Measurements from ENCODE around the gene CADPS2. TPM values are rescaled to one million over a fixed set of nuclear protein-coding genes. Genes with fewer than 3 reads are reported as not detected.

CADPS2 gene
- total RNA-seq, 1 donor from 2014 or later = 12.5 TPM

DNA sequence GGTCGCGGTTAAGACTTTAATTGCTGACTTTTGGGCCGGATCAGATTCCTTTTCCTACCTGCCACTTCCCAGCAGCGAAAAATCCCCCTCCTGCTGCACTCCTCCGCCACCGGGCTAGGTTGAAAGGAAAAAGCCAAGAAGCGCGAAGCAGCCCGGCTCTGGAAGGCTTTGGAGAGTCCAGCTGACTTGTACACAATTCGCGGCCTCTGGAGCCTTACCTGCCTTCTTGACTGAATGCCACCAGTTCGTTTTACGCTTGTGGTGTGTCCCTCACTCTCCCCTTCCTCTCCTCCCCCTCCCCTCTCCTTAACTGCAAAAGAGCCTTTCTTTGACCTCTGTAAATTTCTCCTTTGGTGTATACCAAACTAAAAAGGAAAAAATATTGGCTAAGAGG lies 579.0 kb downstream of the CADPS2 start:
- H3K4me3 ChIP-seq (ENCODE audit: low read length in 3 of 3) = no peak overlapping the region
- no peaks in the 10 kb centered on the region for H3K36me3 ChIP-seq (ENCODE audit: control insufficient read depth in 3 of 3, insufficient read depth in 3 of 3, low read length in 3 of 3)
- no peak overlapping the region for H3K9ac ChIP-seq (ENCODE audit: low read depth in 1 of 3, low read length in 3 of 3)
- H3K27ac ChIP-seq (ENCODE audit: low read depth, low read length) = no peak overlapping the region
- no peaks in the 10 kb centered on the region for H3K9me3 ChIP-seq (ENCODE audit: control insufficient read depth in 3 of 3, low read length in 3 of 3)
- peaks cover 78 to 89% (median 85%) of the 10 kb centered on the region in 3 donors for H3K27me3 ChIP-seq (ENCODE audit: control insufficient read depth in 3 of 3, insufficient read depth in 3 of 3, low read length in 3 of 3)
- H3K4me1 ChIP-seq (ENCODE audit: control insufficient read depth in 3 of 3, insufficient read depth in 3 of 3, low read length in 3 of 3) = peaks cover 25 to 30% (median 27%) of the 10 kb centered on the region in 3 donors

DNA sequence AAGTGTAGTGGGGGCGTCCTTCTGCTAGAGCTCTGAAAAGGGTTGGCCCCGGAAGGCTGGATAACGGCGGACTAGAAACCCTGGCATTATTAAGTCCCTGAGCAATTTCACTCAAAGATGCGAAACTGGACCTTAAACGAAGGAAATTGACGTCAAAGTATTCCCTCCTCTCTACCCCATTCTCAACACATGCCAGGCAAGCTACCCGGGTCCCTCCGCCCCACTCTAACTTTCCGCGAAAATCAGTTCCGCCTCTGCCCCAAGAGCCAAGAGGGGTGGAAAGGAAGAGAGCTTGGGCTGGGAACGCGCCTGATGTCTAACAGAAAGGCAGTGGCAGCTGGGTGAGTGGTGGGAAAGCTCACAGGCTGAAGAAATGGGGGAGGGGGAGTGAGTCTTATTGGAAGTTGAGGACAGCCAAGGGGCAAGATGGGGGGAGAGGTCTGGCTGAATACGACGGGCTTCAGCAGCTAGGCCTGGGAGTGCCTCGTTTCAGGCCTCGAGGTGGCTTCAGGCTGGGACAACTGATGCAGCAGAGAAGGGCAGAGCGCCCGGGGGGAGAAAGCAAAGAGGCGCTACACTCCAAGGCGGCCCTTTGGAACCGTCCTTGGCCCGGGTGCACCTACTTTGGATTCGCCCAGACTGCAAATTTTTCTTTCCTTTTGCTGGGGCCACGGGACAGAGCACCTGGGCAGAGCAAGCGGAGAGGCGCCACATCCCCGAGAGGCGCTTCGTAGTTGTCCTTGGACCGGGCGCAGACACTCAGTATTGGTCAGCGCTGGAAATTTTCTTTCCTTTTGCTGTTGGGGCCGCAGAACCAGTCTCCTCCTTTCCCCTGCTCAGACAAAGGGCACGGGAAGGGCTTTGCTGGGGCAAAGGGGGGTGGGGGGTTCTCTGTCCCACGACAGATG lies 579.7 kb downstream of the CADPS2 start:
- Histone ChIP-seq H3K4me1 (ENCODE audit: control insufficient read depth in 3 of 3, insufficient read depth in 3 of 3, low read length in 3 of 3) (peaks cover 25 to 33% (median 27%) of the 10 kb centered on the region in 3 donors), H3K36me3 (ENCODE audit: control insufficient read depth in 3 of 3, insufficient read depth in 3 of 3, low read length in 3 of 3) (no peaks in the 10 kb centered on the region), H3K27me3 (ENCODE audit: control insufficient read depth in 3 of 3, insufficient read depth in 3 of 3, low read length in 3 of 3) (peaks cover 80 to 89% (median 85%) of the 10 kb centered on the region in 3 donors), H3K9ac (ENCODE audit: low read depth in 1 of 3, low read length in 3 of 3) (no peak overlapping the region), H3K27ac (ENCODE audit: low read depth, low read length) (no peak overlapping the region), H3K9me3 (ENCODE audit: control insufficient read depth in 3 of 3, low read length in 3 of 3) (no peaks in the 10 kb centered on the region), H3K4me3 (ENCODE audit: low read length in 3 of 3) (peak overlapping the region in 2 of 3 donors; percentile 55 to 65)

DNA sequence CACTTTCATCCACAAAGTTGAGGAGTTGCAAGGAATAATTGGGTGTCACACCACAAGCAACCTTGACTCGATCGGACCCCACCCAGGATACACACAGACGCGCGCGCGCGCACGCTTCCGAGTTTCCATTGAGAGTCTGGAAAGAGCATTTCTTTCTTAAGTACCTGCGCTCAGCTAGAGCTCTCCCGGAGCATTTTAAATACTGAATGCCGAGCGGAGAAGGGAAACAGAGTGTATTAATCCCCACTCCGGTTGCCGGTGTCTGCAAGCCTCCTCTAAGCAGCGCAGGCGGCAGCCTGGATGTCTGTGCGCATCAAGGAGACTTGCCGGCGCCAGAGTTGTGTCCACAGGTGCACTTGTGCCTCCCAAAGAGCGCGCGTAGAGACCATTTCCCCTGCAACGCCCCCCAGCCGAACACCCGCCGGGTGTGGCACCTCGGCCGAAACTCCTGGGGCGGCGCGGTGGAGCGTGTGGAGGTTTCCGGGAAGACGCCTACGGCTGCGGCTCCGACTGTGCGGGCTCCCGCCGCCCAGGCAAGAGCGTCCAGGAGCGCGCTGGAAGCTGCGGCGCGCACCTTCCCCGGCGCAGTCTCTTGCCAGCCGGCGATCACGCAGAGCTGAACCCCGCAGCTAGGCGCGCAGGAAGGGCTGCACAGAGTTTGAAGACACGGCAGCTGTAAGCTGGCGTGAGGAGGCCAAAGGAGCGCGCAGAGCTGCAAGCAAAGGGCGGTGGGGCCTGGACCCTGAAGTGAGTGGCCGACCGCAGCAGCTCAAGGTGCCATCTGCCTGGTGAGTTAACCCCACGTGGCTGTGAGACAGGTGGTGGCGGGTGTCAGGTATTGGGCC lies 580.6 kb downstream of the CADPS2 start:
- Histone ChIP-seq H3K27ac (ENCODE audit: low read depth, low read length) (no peak overlapping the region), H3K27me3 (ENCODE audit: control insufficient read depth in 3 of 3, insufficient read depth in 3 of 3, low read length in 3 of 3) (peaks cover 80 to 89% (median 85%) of the 10 kb centered on the region in 3 donors), H3K9ac (ENCODE audit: low read depth in 1 of 3, low read length in 3 of 3) (peak overlapping the region; percentile 7 to 54 (median 50)), H3K9me3 (ENCODE audit: control insufficient read depth in 3 of 3, low read length in 3 of 3) (no peaks in the 10 kb centered on the region), H3K36me3 (ENCODE audit: control insufficient read depth in 3 of 3, insufficient read depth in 3 of 3, low read length in 3 of 3) (no peaks in the 10 kb centered on the region), H3K4me1 (ENCODE audit: control insufficient read depth in 3 of 3, insufficient read depth in 3 of 3, low read length in 3 of 3) (peaks cover 25 to 33% (median 27%) of the 10 kb centered on the region in 3 donors), H3K4me3 (ENCODE audit: low read length in 3 of 3) (peak overlapping the region; percentile 55 to 71 (median 65))

DNA sequence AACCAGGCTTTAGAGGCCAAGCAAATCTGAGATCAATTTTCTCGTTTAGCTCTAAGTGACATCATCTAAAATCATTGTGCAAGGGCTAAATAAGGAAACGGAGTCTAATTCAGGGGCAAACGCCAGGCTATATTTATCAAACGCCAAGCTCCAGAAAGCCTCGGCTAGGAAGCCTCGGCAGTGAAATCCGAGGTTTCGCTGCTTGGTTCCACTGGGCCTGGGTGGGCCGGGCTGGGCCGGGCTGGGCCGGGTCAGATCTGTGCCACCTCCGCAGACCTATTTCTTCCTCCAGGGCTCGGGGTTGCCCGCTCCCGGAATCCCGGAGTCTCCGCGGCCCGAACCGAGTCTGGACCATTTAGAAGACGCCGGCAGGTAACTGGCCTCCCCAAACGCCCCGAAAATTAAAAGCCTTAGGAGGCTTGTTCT lies 581.3 kb downstream of the CADPS2 start:
- Histone ChIP-seq H3K9me3 (ENCODE audit: control insufficient read depth in 3 of 3, low read length in 3 of 3) (no peaks in the 10 kb centered on the region), H3K9ac (ENCODE audit: low read depth in 1 of 3, low read length in 3 of 3) (peak overlapping the region in 2 of 3 donors; percentile 50 to 54), H3K27me3 (ENCODE audit: control insufficient read depth in 3 of 3, insufficient read depth in 3 of 3, low read length in 3 of 3) (peaks cover 81 to 89% (median 84%) of the 10 kb centered on the region in 3 donors), H3K27ac (ENCODE audit: low read depth, low read length) (no peak overlapping the region), H3K36me3 (ENCODE audit: control insufficient read depth in 3 of 3, insufficient read depth in 3 of 3, low read length in 3 of 3) (no peaks in the 10 kb centered on the region), H3K4me3 (ENCODE audit: low read length in 3 of 3) (peak overlapping the region; percentile 55 to 71 (median 65)), H3K4me1 (ENCODE audit: control insufficient read depth in 3 of 3, insufficient read depth in 3 of 3, low read length in 3 of 3) (peaks cover 24 to 30% (median 25%) of the 10 kb centered on the region in 3 donors)

DNA sequence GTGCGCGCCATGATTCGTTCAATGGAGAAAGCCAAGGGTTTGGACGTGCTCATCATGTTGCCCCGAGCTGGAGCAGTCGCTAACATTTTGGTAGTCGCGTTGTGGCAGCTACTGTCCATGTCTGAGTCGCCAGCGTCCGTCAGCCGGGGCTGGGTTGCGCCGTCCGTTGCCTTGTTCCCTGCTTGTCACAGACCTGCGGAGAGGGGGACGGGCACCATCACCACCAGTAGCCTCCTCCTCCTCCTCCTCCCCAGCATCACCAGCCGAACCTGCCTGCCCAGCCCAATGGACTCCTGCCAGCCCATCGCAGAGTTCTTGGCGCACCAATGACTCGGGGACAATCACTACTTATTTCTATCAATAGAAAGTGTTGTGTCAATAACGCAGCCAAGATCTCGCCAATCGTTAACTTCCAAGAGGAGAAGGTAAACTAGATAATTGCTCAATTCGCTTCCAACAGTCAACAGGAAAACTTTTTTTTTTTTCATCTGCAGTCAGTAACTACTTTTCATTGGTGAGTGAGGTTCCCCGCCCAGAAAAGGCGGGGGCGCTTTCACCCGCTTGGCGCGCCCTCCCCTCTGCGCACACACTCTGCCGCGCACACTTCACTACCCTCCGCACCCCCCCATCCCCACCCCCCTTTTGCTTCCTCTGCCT lies 581.8 kb downstream of the CADPS2 start, which contains the start of gene FEZF1:
TSS of gene FEZF1 (minus strand) at position 432 of the 657 bp plus-strand sequence. CDS start at position 119, 313 bp downstream.
- Histone ChIP-seq H3K27ac (ENCODE audit: low read depth, low read length) (no peak within 1 kb of the TSS), H3K4me3 (ENCODE audit: low read length in 3 of 3) (peak within 1 kb of the TSS; percentile 55 to 71 (median 65)), H3K9me3 (ENCODE audit: control insufficient read depth in 3 of 3, low read length in 3 of 3) (no peaks in the 10 kb centered on the region), H3K9ac (ENCODE audit: low read depth in 1 of 3, low read length in 3 of 3) (peak within 1 kb of the TSS; percentile 7 to 54 (median 50)), H3K27me3 (ENCODE audit: control insufficient read depth in 3 of 3, insufficient read depth in 3 of 3, low read length in 3 of 3) (peaks cover 82 to 91% (median 84%) of the 10 kb centered on the region in 3 donors), H3K4me1 (ENCODE audit: control insufficient read depth in 3 of 3, insufficient read depth in 3 of 3, low read length in 3 of 3) (peaks cover 25 to 36% (median 29%) of the 10 kb centered on the region in 3 donors), H3K36me3 (ENCODE audit: control insufficient read depth in 3 of 3, insufficient read depth in 3 of 3, low read length in 3 of 3) (no peaks in the 10 kb centered on the region)

DNA sequence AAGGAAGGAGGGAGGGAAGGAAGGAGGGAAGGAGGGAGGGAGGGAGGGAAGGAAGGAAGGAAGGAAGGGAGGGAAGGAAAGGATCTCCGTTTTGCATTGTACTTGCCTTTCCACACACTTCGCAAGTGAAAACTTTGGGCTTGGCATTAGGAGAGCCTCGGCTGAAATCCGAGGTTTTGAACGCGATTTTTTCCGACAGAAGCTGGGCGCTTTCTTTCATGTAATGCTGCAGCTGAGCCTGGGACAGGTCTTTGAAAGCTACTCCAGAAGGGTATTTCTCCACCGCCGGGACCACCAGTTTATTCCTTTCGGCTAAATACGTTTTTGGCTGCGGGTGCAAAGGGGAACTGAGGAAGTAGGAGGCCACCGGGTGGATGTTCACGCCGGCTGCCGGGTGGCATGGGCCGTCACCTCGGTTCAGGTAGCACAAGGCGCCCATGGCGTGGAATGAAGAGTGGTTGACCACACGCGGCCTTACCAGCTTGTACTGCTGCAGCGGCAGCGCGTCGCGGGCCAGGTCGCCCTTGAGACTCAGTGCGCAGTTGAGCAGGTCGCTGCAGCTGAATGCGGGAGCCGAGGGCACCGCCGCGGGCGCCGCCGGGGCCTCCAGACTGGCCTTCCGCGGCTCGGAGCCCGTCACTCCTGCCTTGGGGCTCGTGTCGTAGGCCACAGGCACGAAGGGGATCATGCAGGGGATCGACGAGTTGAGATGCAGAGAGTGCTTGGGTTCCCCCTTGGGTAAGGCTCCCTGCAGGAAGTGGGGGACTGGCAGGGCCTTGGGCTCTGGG lies 582.5 kb downstream of the CADPS2 start:
- Histone ChIP-seq H3K27ac (ENCODE audit: low read depth, low read length) (no peak overlapping the region), H3K4me1 (ENCODE audit: control insufficient read depth in 3 of 3, insufficient read depth in 3 of 3, low read length in 3 of 3) (peaks cover 25 to 36% (median 29%) of the 10 kb centered on the region in 3 donors), H3K4me3 (ENCODE audit: low read length in 3 of 3) (peak overlapping the region in 2 of 3 donors; percentile 55 to 65), H3K27me3 (ENCODE audit: control insufficient read depth in 3 of 3, insufficient read depth in 3 of 3, low read length in 3 of 3) (peaks cover 82 to 88% (median 84%) of the 10 kb centered on the region in 3 donors), H3K9me3 (ENCODE audit: control insufficient read depth in 3 of 3, low read length in 3 of 3) (no peaks in the 10 kb centered on the region), H3K36me3 (ENCODE audit: control insufficient read depth in 3 of 3, insufficient read depth in 3 of 3, low read length in 3 of 3) (no peaks in the 10 kb centered on the region), H3K9ac (ENCODE audit: low read depth in 1 of 3, low read length in 3 of 3) (no peak overlapping the region)

DNA sequence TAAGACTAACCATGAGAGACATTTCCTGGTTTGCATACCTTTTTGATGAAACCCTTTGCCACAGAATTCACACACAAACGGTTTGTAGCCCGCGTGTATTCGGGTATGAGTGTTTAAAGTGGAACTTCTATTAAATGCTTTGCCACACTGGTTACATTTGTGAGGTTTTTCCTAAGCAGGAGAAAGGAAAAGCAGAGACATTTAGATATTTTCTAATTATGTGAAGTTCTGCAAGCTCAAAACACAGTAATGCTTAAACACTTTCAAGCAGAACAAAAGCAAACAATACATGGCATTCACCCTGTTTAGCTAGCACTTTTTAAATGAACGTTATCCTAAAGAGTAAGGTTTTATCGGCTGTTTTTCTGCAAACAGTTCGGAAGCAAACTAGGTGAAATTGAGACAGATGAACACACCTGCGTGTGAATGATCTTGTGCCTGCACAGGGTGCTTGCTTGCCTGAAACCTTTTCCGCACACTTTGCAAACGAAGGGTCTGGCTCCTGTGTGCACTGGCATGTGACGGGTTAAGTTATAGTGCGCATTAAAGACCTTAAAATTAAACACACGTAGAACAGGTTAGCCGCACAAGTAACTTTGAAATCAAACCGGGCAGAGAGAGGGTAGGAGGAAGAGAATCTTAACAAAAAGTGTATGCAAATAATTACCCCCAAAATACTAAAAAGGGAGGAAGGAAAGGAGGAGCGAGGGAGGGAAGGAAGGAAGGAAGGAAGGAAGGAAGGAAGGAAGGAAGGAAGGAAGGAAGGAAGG lies 583.3 kb downstream of the CADPS2 start:
- Histone ChIP-seq H3K4me1 (ENCODE audit: control insufficient read depth in 3 of 3, insufficient read depth in 3 of 3, low read length in 3 of 3) (peaks cover 25 to 36% (median 29%) of the 10 kb centered on the region in 3 donors), H3K27me3 (ENCODE audit: control insufficient read depth in 3 of 3, insufficient read depth in 3 of 3, low read length in 3 of 3) (peaks cover 82 to 90% (median 86%) of the 10 kb centered on the region in 3 donors), H3K27ac (ENCODE audit: low read depth, low read length) (no peak overlapping the region), H3K4me3 (ENCODE audit: low read length in 3 of 3) (no peak overlapping the region), H3K36me3 (ENCODE audit: control insufficient read depth in 3 of 3, insufficient read depth in 3 of 3, low read length in 3 of 3) (no peaks in the 10 kb centered on the region), H3K9me3 (ENCODE audit: control insufficient read depth in 3 of 3, low read length in 3 of 3) (no peaks in the 10 kb centered on the region), H3K9ac (ENCODE audit: low read depth in 1 of 3, low read length in 3 of 3) (no peak overlapping the region)

DNA sequence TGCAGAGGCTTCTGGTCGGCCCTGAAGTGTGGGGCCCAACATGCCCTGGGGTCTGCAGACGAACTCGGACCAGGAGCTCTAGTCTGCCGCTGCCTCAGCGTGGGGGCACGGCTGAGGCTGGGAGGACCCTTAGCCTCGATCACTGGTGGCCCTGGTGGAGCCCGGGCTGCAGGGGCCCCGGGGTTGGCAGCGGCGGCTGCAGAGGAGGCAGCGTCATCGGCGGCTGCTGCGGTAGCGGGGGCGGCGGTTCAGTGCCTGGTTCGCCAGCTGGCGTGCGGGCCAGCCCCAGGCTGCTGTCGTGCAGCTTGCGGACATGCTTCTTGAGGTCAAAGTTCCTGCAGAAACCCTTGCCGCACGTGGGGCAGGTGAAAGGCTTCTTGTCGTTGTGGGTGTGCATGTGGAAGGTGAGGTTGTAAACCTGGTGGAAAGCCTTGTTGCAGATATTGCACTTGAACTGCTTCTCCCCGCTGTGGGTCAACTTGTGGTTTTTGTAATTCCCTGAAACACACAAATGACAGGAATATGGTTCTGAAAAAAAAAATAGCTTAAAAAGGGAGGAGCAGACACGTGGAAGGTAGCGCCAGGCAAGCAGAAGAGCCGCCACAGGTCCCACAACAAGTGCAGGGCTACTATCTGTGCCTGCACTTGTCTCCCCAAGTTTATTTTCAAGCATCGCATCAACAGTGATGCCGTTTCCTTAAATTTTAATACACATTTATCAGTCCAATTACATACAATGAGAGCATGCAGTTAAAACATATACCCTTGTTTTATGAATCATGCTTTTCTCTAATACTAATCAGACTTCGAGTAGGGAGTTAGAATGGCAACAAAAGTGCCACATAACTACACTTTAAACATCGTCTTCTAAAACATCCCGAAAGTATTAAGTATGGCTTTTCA lies 584.2 kb downstream of the CADPS2 start:
- H3K4me1 ChIP-seq (ENCODE audit: control insufficient read depth in 3 of 3, insufficient read depth in 3 of 3, low read length in 3 of 3) = peaks cover 25 to 36% (median 29%) of the 10 kb centered on the region in 3 donors
- no peaks in the 10 kb centered on the region for H3K36me3 ChIP-seq (ENCODE audit: control insufficient read depth in 3 of 3, insufficient read depth in 3 of 3, low read length in 3 of 3)
- H3K27me3 ChIP-seq (ENCODE audit: control insufficient read depth in 3 of 3, insufficient read depth in 3 of 3, low read length in 3 of 3) = peaks cover 82 to 94% (median 84%) of the 10 kb centered on the region in 3 donors
- no peak overlapping the region for H3K4me3 ChIP-seq (ENCODE audit: low read length in 3 of 3)
- no peaks in the 10 kb centered on the region for H3K9me3 ChIP-seq (ENCODE audit: control insufficient read depth in 3 of 3, low read length in 3 of 3)
- no peak overlapping the region for H3K27ac ChIP-seq (ENCODE audit: low read depth, low read length)
- H3K9ac ChIP-seq (ENCODE audit: low read depth in 1 of 3, low read length in 3 of 3) = no peak overlapping the region

Data from skeletal muscle tissue (tissue), 4 donors.